CD1c-positive myeloid dendritic cell (primary cell): ENCODE data around the gene DLST.
"Not testable (repeated sequence)": the region's sequence is repeated elsewhere in the genome, so short reads cannot be mapped to it uniquely, and the experiment has no call there.

Source experiments
- DNase-seq: peaks from one replicate; pipeline ENCODE4 v3.0.0-alpha.2; 2016; ENCODE audit errors: extremely low spot score

The DLST gene

GRCh38 chr14:74917646-74918081 is 35.9 kb downstream of the DLST start:
- DNase-seq, result no peak

GRCh38 chr14:74918380-74918779 is 36.7 kb downstream of the DLST start:
- no peak for DNase-seq

- no peak for DNase-seq
Measured at GRCh38 chr14:74919421-74920165, 37.9 kb downstream of the DLST start.

- no peak for DNase-seq
Measured at GRCh38 chr14:74920281-74920680, 38.6 kb downstream of the DLST start.

GRCh38 chr14:74921053-74921620 is 39.4 kb downstream of the DLST start:
- no peak for DNase-seq

- no peak for DNase-seq
Measured at GRCh38 chr14:74921987-74922751, 40.5 kb downstream of the DLST start.

GRCh38 chr14:74922752-74923401 is 41.2 kb downstream of the DLST start, which contains the start of gene RPS6KL1:
TSS of gene RPS6KL1 (minus strand) at chr14:74923260. CDS start at chr14:74921541, 1,719 bp downstream.
- peak; percentile 87 for DNase-seq

GRCh38 chr14:74924061-74924460 is 42.3 kb downstream of the DLST start:
- no peak for DNase-seq

- DNase-seq, result no peak
Measured at GRCh38 chr14:74927225-74927624, 45.5 kb downstream of the DLST start.

- no peak for DNase-seq
Measured at GRCh38 chr14:74929242-74929641, 47.5 kb downstream of the DLST start.

- DNase-seq, result not testable (repeated sequence)
Measured at GRCh38 chr14:74931744-74932143, 50.0 kb downstream of the DLST start.

- DNase-seq, result peak; percentile 50
Measured at GRCh38 chr14:74932401-74932901, 50.7 kb downstream of the DLST start.

- DNase-seq, result not testable (repeated sequence)
Measured at GRCh38 chr14:74932936-74933335, 51.2 kb downstream of the DLST start.

GRCh38 chr14:74934041-74934440 is 52.3 kb downstream of the DLST start:
- DNase-seq, result peak; percentile 46

- no peak for DNase-seq
Measured at GRCh38 chr14:74934476-74935359, 53.0 kb downstream of the DLST start.

- DNase-seq, result no peak
Measured at GRCh38 chr14:74935360-74935680, 53.6 kb downstream of the DLST start.

GRCh38 chr14:74936151-74936550 is 54.4 kb downstream of the DLST start:
- DNase-seq, result no peak

- DNase-seq, result peak; percentile 46
Measured at GRCh38 chr14:74936731-74937130, 55.0 kb downstream of the DLST start.

GRCh38 chr14:74937171-74937570 is 55.5 kb downstream of the DLST start:
- peak; percentile 29 for DNase-seq

- no peak for DNase-seq
Measured at GRCh38 chr14:74938531-74939495, 57.1 kb downstream of the DLST start.
